Neural crest cell (in vitro differentiated cells): Measurements from ENCODE around the gene CDCA3. TPM values are rescaled to one million over a fixed set of nuclear protein-coding genes. Genes with fewer than 3 reads are reported as not detected.

Experiments
- DNase-seq: peaks from one replicate; pipeline ENCODE4 v3.0.0; 2021; ENCODE audit warnings: low read depth, mixed read lengths, low spot score
- H3K27ac Mint-ChIP-seq: one replicate; pipeline ENCODE4 v1.8.0; 2021; ENCODE audit warnings: mild to moderate bottlenecking, mixed read lengths; ENCODE audit not compliant: unreplicated experiment
- H3K27me3 Mint-ChIP-seq: 2 replicates; pipeline ENCODE4 v1.8.0; 2021; ENCODE audit warnings: low read depth, mild to moderate bottlenecking, mixed read lengths
- H3K36me3 Mint-ChIP-seq: 2 replicates; pipeline ENCODE4 v1.8.0; 2021; ENCODE audit warnings: low read depth, mild to moderate bottlenecking, mixed read lengths
- H3K4me1 Mint-ChIP-seq: 2 replicates; pipeline ENCODE4 v1.8.0; 2021; ENCODE audit warnings: mixed read lengths
- H3K4me3 Mint-ChIP-seq: one replicate; pipeline ENCODE4 v1.8.0; 2021; ENCODE audit warnings: mild to moderate bottlenecking, mixed read lengths
- H3K9me3 Mint-ChIP-seq: 2 replicates; pipeline ENCODE4 v1.8.0; 2021; ENCODE audit warnings: mixed read lengths
- CTCF ChIP-seq: fragments of 200-600 bp; sonication (generic); conservative IDR thresholded peaks from 2 replicates; pipeline ENCODE4 v1.5.0; 2021; ENCODE audit warnings: antibody characterized with exemption, mild to moderate bottlenecking
- total RNA-seq: library from RNA; stranded (reverse); gene quantifications from 2 replicates; pipeline ENCODE4 v1.2.1, GENCODE V29; 2021

Gene CDCA3
- total RNA-seq, 1 donor from 2014 or later = 71.7 TPM

DNA sequence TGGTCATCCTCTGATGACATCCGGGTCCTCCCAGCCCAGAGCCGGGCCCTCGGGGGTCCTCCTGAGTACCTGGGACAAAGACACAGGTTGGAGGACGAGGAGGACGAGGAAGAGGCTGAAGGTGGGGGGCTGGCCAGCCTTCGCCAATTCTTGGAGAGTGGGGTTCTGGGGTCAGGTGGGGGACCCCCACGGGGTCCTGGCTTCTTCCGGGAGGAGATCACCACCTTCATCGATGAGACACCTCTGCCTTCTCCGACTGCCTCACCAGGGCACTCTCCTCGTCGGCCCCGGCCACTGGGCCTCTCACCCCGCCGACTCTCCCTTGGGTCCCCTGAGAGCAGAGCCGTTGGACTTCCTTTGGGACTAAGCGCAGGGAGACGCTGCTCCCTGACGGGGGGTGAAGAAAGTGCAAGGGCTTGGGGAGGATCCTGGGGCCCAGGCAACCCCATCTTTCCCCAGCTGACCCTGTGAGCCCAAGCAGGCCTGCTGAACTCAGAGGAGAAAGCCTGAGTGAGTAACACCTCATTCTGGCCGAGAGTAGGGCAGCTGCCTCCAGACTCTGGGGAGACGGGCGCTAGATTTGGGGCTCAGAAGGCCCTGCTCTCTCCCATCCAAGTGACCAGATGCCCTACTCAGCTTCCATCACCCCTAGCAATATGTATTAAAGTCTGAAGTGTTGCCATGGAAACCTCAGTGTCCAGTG lies 24.2 kb downstream of the CDCA3 start:
- H3K4me1 Mint-ChIP-seq = peaks cover 60% of the 10 kb centered on the region
- no peaks in the 10 kb centered on the region for H3K9me3 Mint-ChIP-seq
- peaks cover 9% of the 10 kb centered on the region for H3K27me3 Mint-ChIP-seq
- DNase-seq = no peak
- TF ChIP-seq CTCF = no peak
- H3K4me3 Mint-ChIP-seq = peak overlapping the region; percentile 93
- H3K27ac Mint-ChIP-seq = peak overlapping the region; percentile 85
- H3K36me3 Mint-ChIP-seq = peaks cover 7% of the 10 kb centered on the region

GRCh38 chr12:6826125-6826733 lies 24.9 kb downstream of the CDCA3 start:
- Mint-ChIP-seq H3K4me3 (peak overlapping the region; percentile 77), H3K36me3 (peaks cover 7% of the 10 kb centered on the region), H3K27me3 (peaks cover 9% of the 10 kb centered on the region), H3K27ac (no peak overlapping the region), H3K9me3 (no peaks in the 10 kb centered on the region), H3K4me1 (peaks cover 63% of the 10 kb centered on the region)
- no peak for DNase-seq
- TF ChIP-seq CTCF = no peak

DNA sequence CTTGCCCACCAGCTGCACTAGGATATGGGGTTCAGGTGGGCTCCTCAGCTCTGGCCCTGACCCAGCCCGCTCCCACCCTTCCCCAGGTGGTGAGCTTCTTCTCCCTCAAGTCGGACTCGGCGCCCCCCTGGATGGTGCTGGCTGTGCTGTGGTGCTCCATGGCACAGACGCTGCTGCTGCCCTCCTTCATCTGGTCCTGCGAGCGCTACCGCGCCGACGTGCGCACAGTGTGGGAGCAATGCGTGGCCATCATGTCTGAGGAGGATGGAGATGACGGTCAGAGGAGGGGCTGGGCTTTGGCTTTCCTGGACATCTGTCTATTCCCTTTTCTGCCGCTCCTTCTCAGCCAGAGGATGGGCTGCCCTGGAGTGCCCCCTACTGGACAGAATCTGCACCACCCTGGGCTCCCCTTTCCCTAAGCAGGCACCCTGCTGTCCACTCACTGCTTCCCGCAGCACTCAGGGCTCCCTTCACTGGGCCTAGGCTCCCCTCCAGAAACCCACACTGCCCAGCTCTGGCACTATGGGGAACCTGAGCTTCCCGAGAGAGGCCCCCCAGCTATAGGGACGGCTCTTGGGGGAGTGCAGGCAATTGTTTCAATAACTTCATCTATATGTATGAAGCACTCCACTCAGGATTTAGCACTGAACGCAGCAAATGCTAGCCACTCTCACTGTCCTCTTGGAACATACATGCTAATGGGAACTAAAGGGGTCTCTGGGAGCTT lies 25.5 kb downstream of the CDCA3 start:
- Mint-ChIP-seq H3K4me1 (peaks cover 65% of the 10 kb centered on the region), H3K4me3 (peak overlapping the region; percentile 77), H3K9me3 (no peaks in the 10 kb centered on the region), H3K36me3 (peaks cover 5% of the 10 kb centered on the region), H3K27me3 (peaks cover 9% of the 10 kb centered on the region), H3K27ac (no peak overlapping the region)
- DNase-seq = peak; percentile 96
- peak; percentile 99 for TF ChIP-seq CTCF

GRCh38 chr12:6824901-6825381 lies 26.1 kb downstream of the CDCA3 start:
- Mint-ChIP-seq H3K27me3 (peaks cover 9% of the 10 kb centered on the region), H3K4me1 (peaks cover 69% of the 10 kb centered on the region), H3K36me3 (peaks cover 5% of the 10 kb centered on the region), H3K9me3 (no peaks in the 10 kb centered on the region), H3K4me3 (peak overlapping the region; percentile 77), H3K27ac (no peak overlapping the region)
- DNase-seq = no peak
- no peak for TF ChIP-seq CTCF

GRCh38 chr12:6824085-6824775 lies 26.9 kb downstream of the CDCA3 start:
- no peaks in the 10 kb centered on the region for H3K9me3 Mint-ChIP-seq
- peaks cover 9% of the 10 kb centered on the region for H3K27me3 Mint-ChIP-seq

More at GRCh38 chr12:6824085-6824775, 26.9 kb downstream of the CDCA3 start:
- H3K4me1 Mint-ChIP-seq = peaks cover 69% of the 10 kb centered on the region
- no peak for DNase-seq
- H3K27ac Mint-ChIP-seq = no peak overlapping the region
- no peak for TF ChIP-seq CTCF
- H3K4me3 Mint-ChIP-seq = peak overlapping the region; percentile 79
- H3K36me3 Mint-ChIP-seq = peaks cover 5% of the 10 kb centered on the region
